Type B pancreatic cell (in vitro differentiated cells): ENCODE data around the gene EEFSEC. TPM values are rescaled to one million over a fixed set of nuclear protein-coding genes. Genes with fewer than 3 reads are reported as not detected.

ENCODE experiments used
- DNase-seq: peaks from one replicate; pipeline ENCODE4 v3.0.0; 2021; ENCODE audit warnings: mixed read lengths; ENCODE audit not compliant: unreplicated experiment; ENCODE audit errors: extremely low spot score
- H3K27ac Mint-ChIP-seq: 2 replicates; pipeline ENCODE4 v1.8.0; 2021; ENCODE audit warnings: mild to moderate bottlenecking, mixed read lengths
- H3K27me3 Mint-ChIP-seq: 2 replicates; pipeline ENCODE4 v1.8.0; 2021; ENCODE audit warnings: mixed read lengths
- H3K36me3 Mint-ChIP-seq: 2 replicates; pipeline ENCODE4 v1.8.0; 2021; ENCODE audit warnings: mixed read lengths
- H3K4me1 Mint-ChIP-seq: one replicate; pipeline ENCODE4 v1.8.0; 2021; ENCODE audit warnings: mixed read lengths; ENCODE audit not compliant: unreplicated experiment
- H3K4me3 Mint-ChIP-seq: 2 replicates; pipeline ENCODE4 v1.8.0; 2021; ENCODE audit warnings: mild to moderate bottlenecking, mixed read lengths
- H3K9me3 Mint-ChIP-seq: 2 replicates; pipeline ENCODE4 v1.8.0; 2021; ENCODE audit warnings: mixed read lengths
- total RNA-seq: library from RNA; stranded (reverse); gene quantifications from 2 replicates; pipeline ENCODE4 v1.2.1, GENCODE V29; 2021; ENCODE audit warnings: low replicate concordance
- TF ChIP-seq, protein P1 (sequence below): fragments of 200-600 bp; sonication (generic); conservative IDR thresholded peaks from 2 replicates; pipeline ENCODE4 v1.5.0; 2021; ENCODE audit warnings: antibody characterized with exemption, mild to moderate bottlenecking

Gene EEFSEC
- total RNA-seq, 1 donor from 2014 or later, result 16.6 TPM

DNA sequence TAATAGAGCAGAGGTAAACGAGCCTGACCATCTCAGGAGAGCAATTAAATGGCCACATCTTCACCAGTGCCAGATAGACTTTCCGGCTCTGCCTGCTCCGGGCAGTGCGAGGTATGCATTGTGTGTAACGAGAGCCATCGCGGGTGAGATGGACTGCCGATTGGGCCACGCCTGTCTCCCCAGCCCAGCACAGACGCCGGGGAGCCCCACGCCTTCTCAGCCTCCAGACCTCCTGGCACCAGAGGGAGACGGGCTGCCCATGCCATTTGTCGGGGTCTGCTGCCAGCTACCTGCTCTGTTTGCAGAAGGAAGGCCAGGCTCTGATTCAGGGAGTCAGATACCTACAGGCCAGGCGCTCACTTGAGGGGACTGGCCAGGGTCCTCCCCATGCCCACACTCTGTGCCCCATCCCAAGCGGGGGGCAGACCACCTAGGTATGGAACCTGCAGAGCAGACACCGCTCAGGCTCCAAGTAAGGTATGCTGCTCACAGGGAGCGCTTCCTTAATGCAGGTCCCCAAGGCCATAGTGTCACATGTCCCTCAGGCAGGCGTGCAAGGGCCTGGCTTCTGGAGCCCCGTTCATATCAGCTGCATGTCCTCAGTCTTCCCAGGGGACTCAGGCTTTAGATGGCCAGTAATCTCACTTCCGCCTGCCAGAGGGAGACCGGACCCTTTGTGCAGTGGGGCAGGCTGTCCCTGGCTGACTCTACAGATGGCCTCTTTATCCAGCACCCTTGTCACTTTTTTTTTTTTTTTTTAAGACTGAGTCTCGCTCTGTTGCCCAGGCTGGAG lies 251.2 kb downstream of the EEFSEC start:
- Mint-ChIP-seq H3K36me3 (no peaks in the 10 kb centered on the region), H3K27me3 (no peaks in the 10 kb centered on the region), H3K4me3 (no peak overlapping the region), H3K27ac (no peak overlapping the region), H3K4me1 (peaks cover 18% of the 10 kb centered on the region), H3K9me3 (no peaks in the 10 kb centered on the region)
- DNase-seq, result no peak
- TF ChIP-seq, protein P1, sequence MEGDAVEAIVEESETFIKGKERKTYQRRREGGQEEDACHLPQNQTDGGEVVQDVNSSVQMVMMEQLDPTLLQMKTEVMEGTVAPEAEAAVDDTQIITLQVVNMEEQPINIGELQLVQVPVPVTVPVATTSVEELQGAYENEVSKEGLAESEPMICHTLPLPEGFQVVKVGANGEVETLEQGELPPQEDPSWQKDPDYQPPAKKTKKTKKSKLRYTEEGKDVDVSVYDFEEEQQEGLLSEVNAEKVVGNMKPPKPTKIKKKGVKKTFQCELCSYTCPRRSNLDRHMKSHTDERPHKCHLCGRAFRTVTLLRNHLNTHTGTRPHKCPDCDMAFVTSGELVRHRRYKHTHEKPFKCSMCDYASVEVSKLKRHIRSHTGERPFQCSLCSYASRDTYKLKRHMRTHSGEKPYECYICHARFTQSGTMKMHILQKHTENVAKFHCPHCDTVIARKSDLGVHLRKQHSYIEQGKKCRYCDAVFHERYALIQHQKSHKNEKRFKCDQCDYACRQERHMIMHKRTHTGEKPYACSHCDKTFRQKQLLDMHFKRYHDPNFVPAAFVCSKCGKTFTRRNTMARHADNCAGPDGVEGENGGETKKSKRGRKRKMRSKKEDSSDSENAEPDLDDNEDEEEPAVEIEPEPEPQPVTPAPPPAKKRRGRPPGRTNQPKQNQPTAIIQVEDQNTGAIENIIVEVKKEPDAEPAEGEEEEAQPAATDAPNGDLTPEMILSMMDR, result no peak

DNA sequence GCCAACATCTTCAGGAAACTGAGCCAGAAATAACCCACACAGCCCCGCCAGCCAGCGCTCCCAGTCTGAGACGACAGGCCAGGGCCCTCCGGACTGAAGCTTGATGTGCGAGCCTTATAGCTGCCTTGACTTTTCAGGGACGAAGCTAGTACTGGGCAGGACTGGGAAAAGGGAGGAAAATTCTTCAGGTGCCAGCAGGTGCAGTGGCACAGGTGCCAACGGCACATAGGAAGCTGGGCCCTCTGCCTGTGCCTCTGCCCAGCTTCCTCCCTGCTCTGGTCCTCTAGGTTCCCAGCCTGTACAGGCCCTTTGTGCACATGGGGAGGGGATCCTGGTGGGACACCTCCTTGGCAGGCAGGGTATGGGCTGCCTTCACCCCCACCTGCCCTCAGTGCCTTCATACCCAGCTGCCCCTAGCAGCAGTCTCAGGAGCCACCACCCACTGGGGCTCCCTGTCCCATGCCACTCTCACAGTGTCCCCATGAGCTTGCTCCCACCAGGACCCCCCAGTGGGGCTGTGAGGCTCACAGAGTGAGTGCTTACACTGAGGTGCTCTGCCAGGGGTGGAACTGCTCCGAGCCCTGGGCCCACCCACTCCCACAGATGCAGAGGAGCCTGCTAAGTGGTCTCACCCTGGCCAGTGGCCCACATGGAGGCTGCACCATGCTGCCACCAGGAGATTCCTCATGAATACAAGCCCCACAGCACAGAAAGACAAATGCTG lies 252.4 kb downstream of the EEFSEC start:
- Mint-ChIP-seq H3K9me3 (no peaks in the 10 kb centered on the region), H3K27me3 (no peaks in the 10 kb centered on the region), H3K27ac (no peak overlapping the region), H3K4me3 (no peak overlapping the region), H3K36me3 (no peaks in the 10 kb centered on the region), H3K4me1 (peaks cover 18% of the 10 kb centered on the region)
- TF ChIP-seq, protein P1, result no peak
- DNase-seq, result no peak

DNA sequence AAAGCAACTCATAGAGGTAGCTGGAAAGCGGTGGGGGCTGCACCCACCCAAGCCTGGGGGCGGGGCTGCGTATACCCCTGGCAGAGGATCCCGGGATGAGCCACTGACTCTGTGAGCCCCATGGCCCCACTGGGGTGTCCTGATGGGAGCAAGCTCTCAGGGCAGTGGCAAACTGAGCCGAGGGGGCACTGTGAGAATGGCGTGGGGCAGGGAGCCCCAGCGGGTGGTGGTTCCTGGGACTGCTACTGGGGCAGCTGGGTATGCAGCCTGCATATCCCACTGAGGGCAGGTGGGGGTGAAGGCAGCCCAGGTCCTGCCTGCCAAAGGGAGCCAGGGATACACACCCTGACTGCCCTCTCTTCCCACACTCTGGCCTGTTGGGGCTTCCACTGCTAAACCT lies 254.0 kb downstream of the EEFSEC start:
- no peak overlapping the region for H3K27ac Mint-ChIP-seq
- DNase-seq, result no peak
- H3K9me3 Mint-ChIP-seq, result no peaks in the 10 kb centered on the region
- no peaks in the 10 kb centered on the region for H3K36me3 Mint-ChIP-seq
- no peak overlapping the region for H3K4me3 Mint-ChIP-seq
- peaks cover 24% of the 10 kb centered on the region for H3K4me1 Mint-ChIP-seq
- peaks cover 3% of the 10 kb centered on the region for H3K27me3 Mint-ChIP-seq
- TF ChIP-seq, protein P1, result no peak

DNA sequence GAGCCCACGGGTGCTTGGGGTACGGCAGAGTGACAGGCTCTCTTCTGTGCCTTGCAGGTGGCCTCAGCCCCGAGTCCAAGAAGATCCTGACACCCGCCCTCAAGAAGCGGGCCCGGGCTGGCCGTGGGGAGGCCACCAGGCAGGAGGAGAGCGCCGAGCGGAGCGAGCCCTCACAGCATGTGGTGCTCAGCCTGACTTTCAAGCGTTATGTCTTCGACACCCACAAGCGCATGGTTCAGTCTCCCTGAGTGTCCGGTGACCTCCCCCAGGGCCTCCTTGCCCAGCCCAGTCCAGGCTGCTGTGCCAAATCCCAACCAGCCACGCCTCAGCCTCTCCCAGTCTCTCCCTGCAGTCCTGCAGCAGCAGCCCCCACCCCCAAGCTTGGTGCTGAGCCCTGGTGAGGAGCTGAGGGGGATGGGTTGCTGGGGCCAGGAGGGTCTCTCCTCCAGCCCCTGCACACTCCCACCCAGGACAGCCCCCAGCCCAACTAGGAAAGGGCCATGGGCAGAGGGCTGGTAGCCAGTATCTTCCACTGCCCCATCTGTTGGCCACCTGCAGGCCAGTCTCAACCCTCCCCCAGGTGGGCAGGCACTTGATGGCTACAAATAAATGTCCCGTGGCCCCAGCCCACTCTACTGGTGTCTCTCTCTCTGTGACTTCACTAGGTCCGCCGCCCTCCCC lies 254.9 kb downstream of the EEFSEC start:
- TF ChIP-seq, protein P1, result no peak
- Mint-ChIP-seq H3K27ac (no peak overlapping the region), H3K27me3 (peaks cover 3% of the 10 kb centered on the region), H3K36me3 (no peaks in the 10 kb centered on the region), H3K4me3 (no peak overlapping the region), H3K9me3 (no peaks in the 10 kb centered on the region), H3K4me1 (peaks cover 24% of the 10 kb centered on the region)
- no peak for DNase-seq

DNA sequence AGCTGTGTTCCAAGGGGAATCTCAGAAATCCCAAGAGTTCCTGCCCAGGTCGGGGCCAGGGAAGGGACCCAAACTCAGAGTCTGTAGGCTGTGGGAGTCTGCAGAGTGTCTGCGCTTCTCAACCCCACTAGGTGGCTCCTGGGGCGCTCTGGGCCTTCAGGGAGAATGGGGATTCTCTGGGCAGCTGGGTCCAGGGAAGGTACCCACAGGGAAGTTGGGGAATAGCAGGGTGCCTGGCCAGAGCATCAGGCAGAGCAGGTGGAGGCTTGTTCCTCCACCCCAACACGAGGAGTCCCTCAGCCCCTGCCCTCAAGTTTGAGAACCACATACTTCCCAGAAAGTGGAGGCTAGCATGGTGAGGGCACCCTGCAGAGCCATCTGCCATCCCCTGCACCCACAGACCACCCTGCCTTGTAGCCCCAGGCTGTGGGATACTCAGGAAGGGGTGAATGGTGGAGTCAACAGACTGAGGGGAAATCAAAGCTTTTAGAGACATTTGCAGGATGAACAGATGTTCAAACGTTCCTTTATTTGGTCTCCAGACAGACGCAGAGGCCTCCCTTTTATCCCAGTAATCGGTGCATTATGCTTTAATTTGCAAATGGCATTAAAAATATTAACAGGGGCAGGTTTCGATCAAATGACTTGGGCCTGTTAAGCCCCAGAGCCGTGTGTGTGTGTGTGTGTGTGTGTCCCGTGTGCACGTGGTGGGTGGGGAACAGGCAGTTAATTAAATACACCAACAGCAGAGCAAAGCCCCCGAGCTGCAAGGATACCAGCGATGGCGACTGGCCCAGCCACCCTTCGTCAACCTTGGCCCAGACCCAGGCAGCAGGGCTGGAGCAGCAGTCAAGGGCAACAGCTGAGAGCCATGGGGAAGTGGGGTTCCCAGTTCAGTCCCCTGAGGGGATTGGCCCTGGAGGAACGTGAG lies 255.7 kb downstream of the EEFSEC start:
- H3K27ac Mint-ChIP-seq, result no peak overlapping the region
- no peaks in the 10 kb centered on the region for H3K9me3 Mint-ChIP-seq
- peaks cover 3% of the 10 kb centered on the region for H3K27me3 Mint-ChIP-seq
- H3K4me1 Mint-ChIP-seq, result peaks cover 20% of the 10 kb centered on the region
- no peak for DNase-seq
- TF ChIP-seq, protein P1, result peak; percentile 26
- no peaks in the 10 kb centered on the region for H3K36me3 Mint-ChIP-seq
- H3K4me3 Mint-ChIP-seq, result no peak overlapping the region
